CD4-positive, alpha-beta T cell treated with Interleukin-17A for 4 hours (primary cell): ENCODE measurements around the gene STXBP6.
"Not testable (repeated sequence)": the region's sequence is repeated elsewhere in the genome, so short reads cannot be mapped to it uniquely, and the experiment has no call there.

Source experiments
- DNase-seq: peaks from one replicate; pipeline ENCODE4 v3.0.0-alpha.2; 2020; ENCODE audit warnings: mixed read lengths

STXBP6 gene

DNA sequence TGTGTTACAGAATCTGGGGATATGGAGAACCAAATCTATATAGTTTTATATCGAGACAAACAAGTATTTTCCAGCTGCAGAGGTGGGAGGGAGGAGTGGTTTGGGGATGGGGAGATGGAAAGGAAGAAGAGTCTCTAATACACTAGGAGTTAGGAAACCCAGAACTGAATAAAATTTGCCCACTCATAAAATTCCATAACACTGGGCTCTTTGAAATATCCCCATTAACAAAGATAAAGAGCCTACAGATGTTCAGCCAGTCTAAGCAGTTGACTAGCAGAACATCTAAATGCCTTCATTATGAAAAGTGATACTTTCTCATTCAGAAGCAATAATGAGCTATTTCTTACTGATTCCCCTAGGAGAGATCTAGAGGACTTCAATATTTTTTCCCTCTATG, 264.2 kb downstream of the STXBP6 start:
- no peak for DNase-seq

DNA sequence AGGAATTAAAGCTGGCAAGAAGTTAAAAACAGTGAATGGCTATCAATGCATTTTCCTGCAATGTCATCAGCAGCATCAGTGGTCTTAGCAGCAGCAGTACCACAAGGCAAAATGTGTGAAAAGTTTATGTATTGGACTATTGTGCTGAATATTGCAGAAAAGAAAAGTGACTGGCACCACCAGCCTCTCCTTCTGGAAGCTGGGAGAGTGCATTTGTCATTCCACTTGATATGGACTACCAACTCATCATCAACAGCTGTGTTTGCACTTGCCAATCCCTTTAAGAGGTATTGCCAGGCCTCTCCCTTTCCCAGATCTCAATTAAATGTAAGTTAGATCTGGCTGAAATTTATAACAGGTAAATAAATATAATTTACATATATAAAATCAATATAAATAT, 265.0 kb downstream of the STXBP6 start:
- no peak for DNase-seq

GRCh38 chr14:24783791-24784190, 266.2 kb downstream of the STXBP6 start:
- no peak for DNase-seq

- no peak for DNase-seq
These were observed 269.7 kb downstream of the STXBP6 start for GRCh38 chr14:24780281-24780680.

- DNase-seq = no peak
These were observed 272.3 kb downstream of the STXBP6 start for GRCh38 chr14:24777678-24778077.

DNA sequence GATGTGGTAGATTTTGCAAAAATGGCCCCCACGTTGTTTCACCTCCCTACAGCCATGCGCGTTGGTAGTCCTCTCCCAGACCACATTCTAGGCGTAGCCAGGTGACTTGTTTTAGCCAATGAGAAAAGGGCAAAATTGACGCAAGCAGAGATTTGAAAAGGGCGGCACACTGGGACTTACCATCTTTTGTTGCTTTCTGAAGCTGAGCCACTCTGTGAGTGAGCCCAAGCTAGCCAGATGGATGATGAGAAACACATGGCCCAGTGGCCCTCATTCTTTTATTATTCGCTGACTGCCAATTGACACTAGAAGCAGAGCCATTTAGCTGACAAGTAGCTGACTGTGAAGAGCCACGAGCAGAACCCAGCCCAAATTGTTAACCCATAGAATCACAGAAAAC, 274.0 kb downstream of the STXBP6 start:
- DNase-seq = no peak

GRCh38 chr14:24774187-24774915, 275.6 kb downstream of the STXBP6 start:
- DNase-seq = no peak

GRCh38 chr14:24773564-24773963, 276.4 kb downstream of the STXBP6 start:
- DNase-seq = not testable (repeated sequence)

- no peak for DNase-seq
These were observed 283.5 kb downstream of the STXBP6 start for GRCh38 chr14:24766434-24766833.

- DNase-seq = no peak
These were observed 288.8 kb downstream of the STXBP6 start for GRCh38 chr14:24761141-24761540.
